DMS53 treated with DMSO at 0.1 percent for 48 hours (cell line): ENCODE results near the gene CASP3.
"Not testable (repeated sequence)": the region's sequence is repeated elsewhere in the genome, so short reads cannot be mapped to it uniquely, and the experiment has no call there.

Experiments
- DNase-seq: peaks from one replicate; lab custom pipeline; 2025; ENCODE audit not compliant: unreplicated experiment; lab: John Stamatoyannopoulos, UW

Gene CASP3

DNA sequence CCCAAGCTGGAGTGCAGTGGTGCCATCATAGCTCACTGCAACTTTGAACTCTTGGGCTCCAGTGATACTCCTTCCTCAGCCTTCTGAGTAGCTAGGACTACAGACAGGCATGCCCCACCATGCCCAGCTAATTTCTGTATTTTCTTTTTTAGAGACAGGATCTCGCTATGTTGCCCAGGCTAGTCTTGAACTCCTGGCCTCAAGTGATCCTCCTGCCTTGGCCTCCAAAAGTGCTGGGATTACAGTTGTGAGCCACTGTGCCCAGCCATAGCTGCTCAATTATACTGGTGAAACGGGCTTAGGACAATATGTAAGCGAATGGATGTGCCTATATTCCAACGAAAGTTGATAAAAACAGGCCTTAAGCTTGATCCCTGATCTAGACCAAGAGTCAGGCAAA, 13.1 kb downstream of the CASP3 start:
- DNase-seq, result no peak

DNA sequence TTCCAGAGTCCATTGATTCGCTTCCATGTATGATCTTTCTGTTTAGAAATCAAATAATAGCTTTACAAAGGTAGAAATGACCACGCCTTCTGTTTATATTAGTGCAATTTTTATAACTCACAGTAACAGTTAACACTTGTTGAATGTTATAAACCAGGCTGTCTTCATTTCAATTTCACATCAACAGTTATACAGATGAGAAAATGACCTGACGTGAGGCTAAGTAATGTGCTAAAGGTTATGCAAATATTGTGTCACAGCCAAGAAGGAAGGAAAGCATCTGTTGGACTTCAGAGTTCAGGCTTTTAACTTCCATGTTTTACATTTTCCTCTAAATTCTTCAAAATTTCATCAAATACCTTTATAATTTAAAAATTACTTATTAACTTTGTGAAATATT, 13.9 kb downstream of the CASP3 start:
- DNase-seq, result no peak

DNA sequence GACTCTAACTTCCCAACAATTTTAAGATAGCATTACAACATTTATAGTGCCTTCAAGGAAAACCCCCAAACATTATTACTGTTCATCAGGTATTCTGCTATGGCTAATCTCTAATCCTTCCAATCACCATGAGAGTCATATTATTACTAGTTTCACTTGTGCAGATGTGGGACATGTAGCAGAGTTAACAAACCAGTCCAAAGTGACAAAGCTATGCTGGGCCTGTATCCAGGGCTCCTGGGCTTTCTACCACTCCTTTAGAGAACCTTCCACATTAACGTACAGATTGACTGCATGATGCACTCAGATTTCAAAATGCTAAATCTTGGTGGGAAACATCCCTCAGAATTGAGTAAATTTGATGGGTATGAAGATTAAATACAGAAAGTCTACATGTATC, 16.4 kb downstream of the CASP3 start:
- DNase-seq, result no peak

DNA sequence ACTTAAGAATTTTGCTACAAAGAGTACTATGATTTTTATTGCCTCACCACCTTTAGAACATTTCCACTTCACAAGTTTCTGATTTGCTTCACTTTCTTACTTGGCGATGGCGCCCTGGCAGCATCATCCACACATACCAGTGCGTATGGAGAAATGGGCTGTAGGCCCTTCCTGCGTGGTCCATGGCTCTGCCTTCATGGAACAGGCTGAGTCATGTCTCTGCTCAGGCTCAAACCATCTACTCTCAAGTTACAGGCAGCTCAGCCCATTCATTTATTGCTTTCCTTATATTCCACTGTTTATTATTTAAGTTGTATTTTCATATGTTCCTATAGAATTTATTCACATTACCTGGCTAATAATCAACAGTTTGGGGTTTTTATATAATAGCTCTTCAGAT, 21.1 kb downstream of the CASP3 start:
- no peak for DNase-seq

DNA sequence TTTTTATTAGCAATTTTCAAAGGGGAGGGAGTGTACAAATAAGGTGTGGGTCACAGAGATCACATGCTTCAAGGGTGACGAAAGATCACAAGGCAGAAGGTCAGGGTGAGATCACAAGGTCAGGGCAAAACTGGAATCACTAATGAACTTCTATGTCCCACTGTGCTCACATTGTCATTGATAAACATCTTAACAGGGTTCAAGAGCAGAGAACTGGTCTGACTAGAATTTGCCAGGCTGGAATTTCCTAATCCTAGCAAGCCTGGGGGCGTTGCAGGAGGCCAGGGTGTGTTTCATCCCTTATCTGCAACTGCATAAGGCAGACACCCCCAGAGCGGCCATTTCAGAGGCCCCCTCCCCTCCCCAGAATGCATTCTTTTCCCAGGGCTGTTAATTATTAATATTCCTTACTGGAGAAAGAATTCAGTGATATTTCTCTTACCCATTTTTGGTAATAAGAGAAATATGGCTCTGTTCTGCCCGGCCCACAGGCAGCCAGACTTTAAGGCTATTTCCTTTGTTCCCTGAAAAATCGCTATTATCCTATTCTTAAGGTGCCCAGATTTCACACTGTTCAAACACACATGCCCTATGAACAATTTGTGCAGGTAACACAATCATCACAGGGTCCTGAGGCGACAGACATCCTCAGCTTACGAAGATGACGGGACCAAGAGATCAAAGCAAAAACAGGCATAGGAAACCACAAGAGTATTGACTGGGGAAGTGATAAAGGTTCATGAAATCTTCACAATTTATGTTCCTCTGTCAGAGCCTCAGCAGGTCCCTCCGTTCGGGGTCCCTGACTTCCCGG, 23.3 kb downstream of the CASP3 start:
- not testable (repeated sequence) for DNase-seq

DNA sequence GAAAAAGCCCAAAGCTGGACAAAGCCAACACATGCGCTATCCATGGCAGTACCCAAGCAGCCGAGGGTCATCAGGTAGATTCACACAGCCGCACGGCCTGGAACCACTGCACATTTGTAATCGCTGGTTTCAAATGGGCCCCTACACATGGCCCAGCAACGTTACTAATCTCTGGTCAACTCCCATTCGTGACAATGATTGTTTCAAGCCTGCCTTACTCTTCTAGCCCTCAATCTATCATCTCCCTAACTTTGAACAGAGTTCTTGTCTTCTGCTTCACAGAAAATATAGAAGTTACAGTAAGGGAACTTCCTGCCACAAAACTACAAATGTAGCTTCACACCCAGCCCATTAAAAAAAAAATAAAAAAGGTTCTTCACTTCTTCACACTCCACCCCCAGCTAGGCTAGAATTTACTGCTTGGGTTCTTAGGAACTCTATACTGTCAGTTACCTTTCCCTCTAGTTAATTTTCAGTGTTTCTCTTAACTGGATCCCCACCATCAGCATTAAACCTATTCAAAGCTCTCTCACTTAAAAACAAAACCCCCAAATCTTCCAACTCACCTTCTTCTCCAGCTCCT, 24.2 kb downstream of the CASP3 start:
- DNase-seq, result no peak

DNA sequence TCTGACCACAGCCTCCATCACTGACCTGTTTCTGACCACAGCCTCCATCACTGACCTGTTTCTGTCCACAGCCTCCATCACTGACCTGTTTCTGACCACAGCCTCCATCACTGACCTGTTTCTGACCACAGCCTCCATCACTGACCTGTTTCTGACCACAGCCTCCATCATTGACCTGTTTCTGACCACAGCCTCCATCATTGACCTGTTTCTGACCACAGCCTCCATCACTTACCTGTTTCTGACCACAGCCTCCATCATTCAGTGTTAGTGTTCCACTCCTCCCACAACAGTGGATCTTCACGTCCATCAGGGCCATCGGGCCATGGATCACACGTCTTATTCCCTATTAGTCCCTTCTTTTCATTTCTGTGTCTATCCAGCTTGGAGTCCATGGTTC, 24.7 kb downstream of the CASP3 start:
- not testable (repeated sequence) for DNase-seq

DNA sequence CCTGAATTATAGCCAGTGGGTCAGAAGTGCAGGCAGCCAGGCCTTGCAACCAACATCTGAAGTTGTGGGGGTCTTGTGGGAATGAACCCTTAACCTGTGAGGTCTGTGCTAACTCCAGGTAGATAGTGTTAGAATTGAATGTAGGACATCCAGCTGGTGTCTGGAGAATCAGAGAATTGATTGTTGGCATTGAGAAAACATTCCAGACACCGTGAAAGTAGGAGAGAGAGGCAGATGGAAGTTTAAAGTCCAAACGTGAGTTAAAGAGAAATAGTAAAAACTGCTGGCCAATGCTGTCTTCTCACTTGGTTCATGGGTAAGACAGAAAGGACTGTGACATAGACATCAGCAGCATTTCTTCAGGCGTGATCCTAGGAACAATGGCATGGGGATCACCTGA, 27.7 kb downstream of the CASP3 start:
- no peak for DNase-seq

DNA sequence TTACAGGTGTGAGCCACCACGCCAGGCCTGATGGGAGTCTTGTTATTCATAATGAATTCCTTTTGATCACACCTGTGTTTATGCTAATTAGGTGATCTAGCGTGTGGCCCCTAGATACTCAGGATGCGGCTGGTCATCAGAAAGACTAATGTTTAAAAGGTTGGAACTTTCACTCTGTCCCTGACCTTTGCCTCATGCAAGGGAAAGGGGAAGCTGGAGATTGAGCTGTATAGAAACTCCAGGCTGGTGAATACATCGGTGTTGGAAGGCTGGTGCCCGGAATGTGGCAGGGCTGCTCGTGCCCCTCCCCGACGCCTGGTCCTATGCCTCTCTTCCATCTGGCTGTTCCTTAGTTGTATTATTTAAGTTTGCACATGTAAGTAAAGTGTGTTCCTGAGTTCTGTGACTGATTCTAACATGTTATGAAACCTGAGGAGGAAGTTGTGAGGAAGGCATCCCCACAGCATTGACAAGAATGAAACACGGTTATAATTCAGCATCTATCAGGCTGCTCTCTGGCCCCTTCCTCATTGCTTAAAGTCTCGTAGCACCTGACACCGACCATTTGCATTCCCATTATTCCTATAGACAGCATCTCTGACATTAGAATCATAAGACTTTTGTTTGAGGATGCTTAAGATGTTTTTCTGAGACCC, 28.9 kb downstream of the CASP3 start:
- no peak for DNase-seq

DNA sequence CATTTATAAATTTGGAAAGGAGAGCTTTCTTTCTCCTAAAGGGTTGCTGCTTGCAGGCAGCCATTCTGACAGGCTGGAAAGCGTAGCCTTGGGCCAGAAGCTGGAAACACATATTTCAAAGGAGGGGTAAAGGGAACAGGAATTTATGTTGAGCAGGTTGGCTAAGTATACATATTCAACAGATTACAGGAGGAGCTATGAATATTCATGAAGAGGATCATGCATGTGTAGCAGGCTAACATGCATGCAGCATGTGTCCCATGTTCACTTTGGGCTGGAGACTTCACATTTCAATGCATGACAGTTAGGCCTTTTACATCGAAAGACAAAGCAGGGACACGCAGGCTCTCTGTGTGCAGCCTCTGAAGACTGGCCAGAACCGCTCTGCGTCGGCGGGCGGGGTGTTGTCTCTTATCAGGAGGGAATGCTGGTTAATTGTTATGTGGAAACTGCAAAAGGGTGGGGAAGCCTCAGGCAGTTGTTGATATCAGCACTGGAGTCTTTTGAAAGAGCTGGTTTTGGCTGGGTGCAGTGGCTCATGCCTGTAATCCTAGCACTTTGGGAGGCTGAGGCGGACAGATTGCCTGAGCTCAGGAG, 31.5 kb downstream of the CASP3 start:
- DNase-seq, result no peak

DNA sequence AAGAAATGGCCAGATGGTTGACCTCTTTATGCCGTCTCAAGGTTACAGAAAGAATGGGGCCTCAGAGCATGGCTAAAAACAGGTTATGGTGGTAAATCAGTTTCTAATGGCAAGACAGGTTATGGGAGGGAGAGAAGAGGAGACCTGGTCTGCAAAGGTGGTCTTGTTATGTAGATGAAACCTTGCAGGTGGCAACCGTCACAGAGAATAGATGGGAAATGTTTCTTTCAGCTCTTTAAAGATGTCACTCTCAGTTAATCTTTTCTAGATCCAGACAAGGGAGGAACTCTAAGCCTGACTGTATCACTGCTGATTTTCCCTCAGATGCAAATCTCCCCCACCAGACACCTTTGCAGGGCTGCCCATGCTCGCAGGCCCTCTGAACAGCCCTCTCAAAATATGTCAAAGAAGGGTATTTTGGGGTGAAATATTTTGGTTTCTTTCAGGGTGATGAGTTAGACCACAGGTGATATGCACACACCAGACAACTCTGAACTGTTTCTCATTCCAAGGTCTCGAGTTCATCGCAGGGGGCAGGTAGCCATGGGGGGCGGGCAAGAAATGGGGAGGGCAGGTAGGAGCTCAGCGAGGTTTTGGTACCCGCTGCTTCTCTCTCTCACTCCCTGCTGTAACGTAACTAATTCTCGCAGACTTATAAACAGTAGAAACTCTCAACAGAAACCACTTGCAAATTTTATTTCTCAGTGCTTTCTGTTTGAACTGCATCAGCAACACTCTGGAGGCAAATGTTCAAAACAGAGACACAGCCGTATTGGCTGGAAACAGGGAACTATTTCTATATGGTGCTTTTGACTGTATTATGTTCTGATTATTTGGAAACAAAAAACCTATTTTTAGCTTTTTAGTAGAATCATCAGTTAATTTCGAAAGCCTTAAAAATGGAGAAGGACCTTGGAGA, 32.4 kb downstream of the CASP3 start:
- no peak for DNase-seq

DNA sequence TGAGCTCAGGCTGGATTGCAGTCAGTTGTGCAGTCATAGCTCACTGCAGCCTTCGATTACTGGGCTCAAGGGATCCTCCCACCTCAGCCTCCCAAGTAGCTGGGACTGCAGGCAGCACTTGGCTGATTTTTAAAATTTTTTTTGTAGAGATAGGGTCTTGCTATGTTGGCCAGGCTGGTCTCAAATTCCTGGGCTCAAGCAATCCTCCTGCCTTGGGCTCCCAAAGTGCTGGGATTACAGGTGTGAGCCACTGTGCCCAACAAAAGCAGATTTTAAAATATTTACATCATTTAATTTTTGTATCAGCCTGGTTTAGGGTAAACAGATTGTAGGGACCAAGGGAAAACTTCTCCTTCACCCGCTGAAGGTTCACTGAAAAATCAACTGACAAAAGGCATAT, 33.1 kb downstream of the CASP3 start:
- DNase-seq, result not testable (repeated sequence)

DNA sequence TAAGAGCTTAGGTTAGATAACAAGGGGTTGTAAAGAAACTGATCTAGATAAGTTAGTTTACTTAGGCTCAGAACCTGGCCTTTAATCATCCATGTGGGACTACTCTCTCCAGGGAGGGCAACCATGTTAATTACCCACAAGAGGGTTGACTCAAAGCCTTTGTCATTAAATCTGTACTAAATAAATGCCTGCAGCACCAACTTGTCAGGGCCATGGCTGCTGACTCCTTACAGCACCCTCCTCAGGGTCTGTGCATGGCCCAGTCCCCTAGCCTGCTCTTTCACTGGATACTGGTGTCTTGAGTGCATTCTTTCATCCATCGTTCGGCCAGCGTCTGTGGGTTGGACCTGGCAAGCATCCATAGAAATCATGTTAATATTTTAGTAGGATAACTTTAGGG, 34.7 kb downstream of the CASP3 start:
- DNase-seq, result no peak

DNA sequence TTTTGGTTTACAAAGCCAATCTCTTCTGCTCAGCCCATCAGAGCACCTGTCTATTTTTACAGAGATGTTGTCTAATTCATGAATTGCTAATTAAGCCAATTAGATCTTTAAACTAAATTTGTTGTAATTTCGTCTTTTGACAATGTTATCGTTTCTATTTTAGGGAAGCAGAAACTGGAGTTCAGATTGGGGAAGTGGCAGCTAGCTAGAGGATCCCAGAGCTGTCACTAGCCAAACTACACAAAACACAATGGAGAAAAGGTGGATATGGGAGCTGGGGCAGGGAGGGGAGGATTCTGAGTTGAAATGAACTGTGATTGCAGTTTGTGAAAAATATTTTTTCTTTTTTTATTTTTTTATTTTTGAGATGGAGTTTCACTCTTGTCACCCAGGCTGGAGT, 35.8 kb downstream of the CASP3 start:
- no peak for DNase-seq

DNA sequence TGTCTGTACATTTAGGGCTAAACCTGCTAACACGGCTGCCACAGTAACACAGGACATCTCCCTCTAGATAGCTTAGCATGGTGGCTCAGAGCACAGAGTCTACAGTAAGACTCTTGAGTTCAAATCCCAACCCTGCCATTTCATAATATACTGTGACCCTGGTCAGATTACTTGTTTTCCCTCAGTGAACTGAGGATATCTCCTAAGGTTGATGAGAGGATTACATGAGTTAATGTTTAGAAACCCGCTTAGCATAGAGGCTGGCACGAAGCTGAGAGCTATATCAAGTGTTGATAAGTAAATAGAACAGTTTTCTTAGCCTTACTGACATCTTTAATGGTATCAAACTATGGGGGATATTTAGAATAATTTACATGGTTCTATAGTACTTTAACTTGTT, 37.2 kb downstream of the CASP3 start:
- DNase-seq, result no peak

DNA sequence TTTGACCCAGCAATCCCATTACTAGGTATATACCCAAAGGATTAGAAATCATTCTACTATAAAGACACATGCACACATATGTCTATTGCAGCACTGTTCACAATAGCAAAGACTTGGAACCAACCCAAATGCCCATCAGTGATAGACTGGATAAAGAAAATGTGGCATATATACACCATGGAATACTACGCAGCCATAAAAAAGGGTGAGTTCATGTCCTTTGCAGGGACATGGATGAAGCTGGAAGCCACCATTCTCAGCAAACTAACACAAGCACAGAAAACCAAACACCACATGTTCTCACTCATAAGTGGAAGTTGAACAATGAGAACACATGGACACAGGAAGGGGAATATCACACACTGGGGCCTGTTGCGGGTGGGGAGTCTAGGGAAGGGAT, 41.8 kb downstream of the CASP3 start:
- DNase-seq, result not testable (repeated sequence)

DNA sequence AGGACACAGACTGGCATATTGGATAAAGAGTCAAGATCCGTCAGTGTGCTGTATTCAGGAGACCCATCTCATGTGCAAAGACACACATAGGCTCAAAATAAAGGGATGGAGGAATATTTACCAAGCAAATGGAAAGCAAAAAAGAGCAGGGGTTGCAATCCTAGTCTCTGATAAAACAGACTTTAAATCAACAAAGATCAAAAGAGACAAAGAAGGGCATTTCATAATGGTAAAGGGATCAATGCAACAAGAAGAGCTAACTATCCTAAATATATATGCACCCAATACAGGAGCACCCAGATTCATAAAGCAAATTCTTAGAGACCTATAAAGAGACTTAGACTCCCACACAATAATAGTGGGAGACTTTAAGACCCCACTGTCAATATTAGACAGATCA, 46.4 kb downstream of the CASP3 start:
- not testable (repeated sequence) for DNase-seq

DNA sequence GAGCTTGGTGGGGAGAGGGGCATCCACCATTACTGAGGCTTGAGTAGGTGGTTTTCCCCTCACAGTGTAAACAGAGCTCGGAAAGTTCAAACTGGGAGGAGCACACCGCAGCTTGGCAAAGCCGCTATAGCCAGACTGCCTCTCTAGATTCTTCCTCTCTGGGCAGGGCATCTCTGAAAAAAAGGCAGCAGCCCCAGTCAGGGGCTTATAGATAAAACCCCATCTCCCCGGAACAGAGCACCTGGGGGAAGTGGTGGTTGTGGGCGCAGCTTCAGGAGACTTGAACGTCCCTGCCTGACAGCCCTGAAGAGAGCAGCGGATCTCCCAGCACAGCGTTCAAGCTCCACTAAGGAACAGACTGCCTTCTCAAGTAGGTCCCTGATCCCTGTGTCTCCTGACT, 48.3 kb downstream of the CASP3 start:
- DNase-seq, result not testable (repeated sequence)

DNA sequence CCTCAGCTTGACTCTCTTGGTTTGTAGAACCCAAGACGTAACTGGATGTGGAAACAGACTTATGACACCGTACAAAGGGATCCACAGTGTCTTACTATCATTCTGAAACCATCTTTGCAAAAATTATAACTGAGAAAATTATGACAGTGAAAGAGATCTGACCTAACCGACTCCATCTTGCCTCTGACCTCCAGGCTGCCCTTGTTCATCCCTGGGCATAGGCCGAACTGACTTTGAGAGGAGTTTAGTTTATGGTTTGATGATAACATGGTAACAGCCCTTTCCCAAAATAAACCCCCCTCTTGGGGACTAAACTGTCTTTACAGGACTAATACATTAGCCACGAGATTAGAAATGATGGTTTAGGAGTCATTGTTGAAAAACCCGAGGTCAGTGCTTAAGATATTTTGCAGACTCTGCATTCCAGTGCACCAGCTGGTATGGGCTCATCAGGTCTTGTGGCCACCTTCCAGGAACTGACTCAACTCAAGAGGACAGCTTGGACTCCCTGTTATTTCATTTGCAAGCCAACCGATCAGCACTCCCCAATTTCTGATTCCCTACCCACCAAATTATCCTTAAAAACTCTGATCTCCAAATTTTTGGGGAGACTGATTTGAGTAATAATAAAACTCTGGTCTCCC, 49.6 kb downstream of the CASP3 start:
- no peak for DNase-seq

DNA sequence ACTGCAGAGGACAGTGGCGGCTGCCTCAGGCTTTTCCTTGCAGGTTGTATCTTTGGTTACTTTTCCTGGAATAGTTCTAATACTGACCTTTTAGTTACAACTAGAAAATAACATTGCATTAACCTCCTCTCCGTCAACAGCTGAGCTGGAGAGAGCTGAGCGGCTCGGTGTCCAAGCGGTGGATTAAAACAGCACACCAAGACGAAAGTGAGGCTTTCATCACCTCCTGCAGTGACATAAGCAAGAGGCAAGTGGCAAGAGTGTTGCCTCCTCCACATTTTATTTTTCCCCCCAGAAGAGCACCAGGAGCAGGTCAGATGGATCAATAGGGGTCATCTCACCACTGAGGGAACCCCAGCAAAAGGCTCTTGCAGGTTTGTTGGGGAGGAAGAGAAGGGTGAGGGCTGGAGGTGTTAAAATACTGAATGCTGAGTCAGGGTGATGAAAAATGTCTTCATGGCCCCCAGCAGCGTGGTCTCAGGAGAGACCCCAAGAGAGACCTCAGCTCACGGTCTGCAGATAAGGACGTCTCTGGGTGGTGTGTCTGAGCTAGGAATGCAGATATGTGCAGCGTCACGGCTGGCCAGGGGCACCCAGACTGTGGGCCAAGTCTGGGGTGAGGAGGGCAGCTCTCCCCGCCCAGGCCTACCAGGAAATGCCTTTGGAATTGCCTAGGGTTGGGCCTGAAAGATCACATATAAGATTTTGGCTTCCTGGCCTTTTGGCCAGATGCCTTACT, 50.3 kb downstream of the CASP3 start:
- no peak for DNase-seq
